Ramos (cell line): ENCODE measurements around the gene SLC2A4.

Source experiments
- in situ Hi-C: fragments of 300-500 bp; cut with MboI; formaldehyde crosslinking; loops from one replicate; pipeline ENCODE4 v1.14.3; 2022; ENCODE audit warnings: low sequenced_read_pairs; ENCODE audit not compliant: unreplicated experiment

The SLC2A4 gene

DNA sequence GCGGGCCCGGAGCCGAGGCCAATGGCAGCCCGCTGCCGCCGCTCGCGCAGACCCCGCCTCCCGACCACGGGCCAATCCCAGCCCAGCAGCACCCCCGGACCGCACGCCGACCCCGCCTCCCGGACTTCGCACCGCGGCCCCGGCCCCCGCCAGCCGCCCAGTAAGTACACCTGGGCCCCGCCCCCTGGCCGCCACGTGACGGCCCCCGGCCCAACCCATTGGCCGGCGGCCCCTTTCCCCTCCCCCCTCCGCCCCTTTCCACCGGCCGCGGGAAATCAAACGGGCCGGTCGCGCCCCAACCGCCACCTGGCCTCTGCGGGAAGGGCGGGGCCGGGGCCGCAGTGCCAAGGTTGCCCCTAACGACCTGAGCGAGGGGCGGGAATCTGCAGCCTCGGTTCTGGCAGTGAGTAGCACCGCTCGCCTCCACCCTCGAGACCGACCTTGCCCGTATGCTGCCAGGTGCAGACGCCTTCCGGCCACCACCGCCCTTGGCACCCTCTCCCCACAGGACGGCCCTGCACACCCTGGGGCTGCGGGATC is 13.2 kb downstream of the SLC2A4 start, which contains the start of gene YBX2:
Gene YBX2 (minus strand): TSS at position 26 of the 540 bp plus-strand sequence. CDS start 139 bp downstream, outside the sequence.
- in situ Hi-C loops: no loop called here

- in situ Hi-C loops: no loop called here
Measured at GRCh38 chr17:7295230-7296180, 14.0 kb downstream of the SLC2A4 start.

GRCh38 chr17:7296189-7296861 is 14.8 kb downstream of the SLC2A4 start:
- in situ Hi-C loops: no loop called here

GRCh38 chr17:7304179-7304578 is 22.7 kb downstream of the SLC2A4 start:
- in situ Hi-C loops: no loop called here

DNA sequence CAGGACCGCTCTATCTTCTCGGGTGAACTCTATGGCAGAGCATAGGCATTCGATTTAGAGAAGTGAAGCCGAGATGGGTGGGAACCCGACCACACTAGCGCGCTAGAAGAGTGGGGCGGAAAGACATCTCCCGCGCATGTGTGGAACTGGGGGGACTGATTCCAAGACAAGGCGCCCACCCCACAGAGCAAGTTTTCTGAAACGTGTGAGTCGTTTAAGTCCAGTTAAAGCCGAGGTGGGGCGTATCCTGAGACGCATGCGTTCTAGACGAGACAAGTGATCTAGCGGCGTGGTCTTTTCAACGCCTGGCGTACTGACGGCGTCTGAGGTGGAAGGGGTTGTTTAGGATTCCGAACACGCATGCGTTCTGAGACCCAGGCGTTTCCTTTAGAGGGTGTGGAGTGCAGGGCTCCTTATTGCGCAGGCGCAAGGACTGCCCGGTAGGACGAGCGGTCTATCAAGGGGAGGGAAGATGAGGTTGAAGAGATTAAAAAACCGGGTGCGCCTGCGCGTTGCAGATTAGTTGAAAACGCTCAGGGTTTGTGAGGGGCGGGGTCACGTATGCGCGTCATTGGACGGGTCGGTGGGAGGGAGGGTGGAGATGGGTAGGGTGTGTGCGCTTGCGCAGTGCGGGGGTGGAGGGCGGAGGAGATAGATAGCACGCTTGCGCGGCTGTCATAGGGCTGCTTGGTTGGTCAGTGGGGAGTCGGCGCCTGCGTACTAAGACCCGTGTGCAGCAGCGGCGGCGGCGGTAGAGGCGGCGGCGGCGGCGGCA is 25.6 kb downstream of the SLC2A4 start, which contains the start of gene EIF5A:
Gene EIF5A (plus strand): TSS at position 718 of the 775 bp plus-strand sequence. CDS start 2,008 bp downstream, outside the sequence.
- in situ Hi-C loops: no loop called here

GRCh38 chr17:7307686-7308624 is 26.4 kb downstream of the SLC2A4 start:
- in situ Hi-C loops: no loop called here

- in situ Hi-C loops: no loop called here
Measured at GRCh38 chr17:7308625-7309433, 27.3 kb downstream of the SLC2A4 start.

- in situ Hi-C loops: no loop called here
Measured at GRCh38 chr17:7309628-7310027, 28.1 kb downstream of the SLC2A4 start.

- in situ Hi-C loops: no loop called here
Measured at GRCh38 chr17:7311110-7311705, 29.7 kb downstream of the SLC2A4 start.

- in situ Hi-C loops: no loop called here
Measured at GRCh38 chr17:7312432-7313087, 31.0 kb downstream of the SLC2A4 start.

GRCh38 chr17:7313088-7313889 is 31.8 kb downstream of the SLC2A4 start:
- in situ Hi-C loops: no loop called here

DNA sequence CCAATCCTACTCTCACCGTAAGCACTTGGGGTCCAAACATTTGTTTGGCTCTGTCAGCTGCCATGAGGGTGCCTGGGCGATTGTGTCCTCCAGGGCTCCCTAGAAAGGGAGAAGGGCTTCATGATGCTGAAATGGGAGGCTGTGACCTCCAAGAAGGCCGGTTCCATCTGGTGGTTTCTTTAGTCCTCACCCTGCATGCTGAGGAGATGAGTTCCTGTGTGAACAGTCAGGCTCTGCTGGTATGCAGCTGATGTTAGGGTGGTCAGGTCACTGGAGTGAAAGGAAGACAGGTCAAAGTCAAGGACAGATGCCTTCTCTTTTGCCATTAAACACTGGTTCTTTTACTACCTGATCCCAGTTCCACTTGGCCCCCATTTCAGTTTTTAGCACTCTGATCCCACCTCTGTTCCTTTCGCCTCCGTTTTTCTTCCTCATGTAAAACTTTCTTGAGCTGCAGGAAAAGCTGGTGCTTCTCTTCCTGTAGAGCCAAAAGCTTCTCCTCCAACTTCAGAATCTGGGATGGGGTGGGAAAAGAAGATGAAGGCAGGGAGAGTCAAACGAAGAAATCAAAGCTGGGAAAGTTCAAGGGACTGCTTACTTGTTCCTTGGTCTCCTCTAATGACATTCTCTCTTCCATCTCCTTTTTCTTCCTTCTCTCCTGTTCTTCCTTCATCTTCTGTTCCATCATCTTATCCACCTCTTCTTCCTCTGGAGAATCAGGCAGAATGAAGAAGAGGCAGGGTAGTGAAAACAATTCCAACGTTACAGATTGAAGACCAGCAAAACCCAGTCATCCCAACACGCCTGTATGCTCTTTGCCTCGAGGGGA is 32.6 kb downstream of the SLC2A4 start:
- in situ Hi-C loops: no loop called here

DNA sequence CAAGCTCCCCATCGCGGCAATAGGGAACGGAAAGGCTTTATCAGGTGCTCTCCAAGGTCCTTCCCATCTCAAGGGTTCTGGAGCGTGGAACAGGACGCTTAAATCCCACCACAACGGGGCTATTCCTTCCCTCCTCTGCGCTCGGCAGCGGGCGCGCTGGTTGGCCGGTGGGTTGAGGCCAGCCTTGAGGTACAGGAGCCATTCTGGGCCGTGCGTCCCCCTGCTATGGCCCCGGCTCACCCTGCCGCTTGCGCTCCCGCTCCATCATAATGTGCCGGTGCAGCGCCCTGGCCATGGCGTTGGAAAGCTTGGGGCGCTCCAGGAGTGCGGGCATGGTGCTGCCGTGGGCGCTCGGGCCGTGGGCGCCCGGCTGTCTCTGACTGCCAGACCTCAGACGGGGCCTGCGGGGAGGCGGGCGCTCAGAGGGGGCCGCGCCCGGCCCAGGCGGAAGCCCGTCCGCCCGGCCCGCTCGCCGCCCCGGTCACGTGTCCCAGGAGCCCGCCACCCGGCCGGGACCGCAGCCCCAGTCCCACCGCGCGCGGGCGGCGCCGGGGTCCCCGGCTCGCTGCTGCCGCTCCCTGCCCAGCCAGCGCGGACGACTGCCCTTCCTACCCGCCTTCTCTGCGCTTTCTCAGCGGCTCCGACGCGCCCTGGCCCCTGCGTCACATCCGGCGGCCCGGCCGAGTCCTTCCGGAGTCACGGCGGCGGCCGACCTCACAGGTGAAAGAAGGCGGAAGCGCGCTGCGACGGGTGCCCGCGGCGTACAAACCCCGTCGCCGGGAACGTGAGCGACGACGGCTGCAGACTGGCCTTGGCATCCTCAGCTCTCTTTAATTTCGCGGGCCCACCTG is 33.4 kb downstream of the SLC2A4 start, which contains the start of gene GPS2:
Gene GPS2 (minus strand): TSS at position 642 of the 851 bp plus-strand sequence. CDS start 308 bp downstream, at position 334.
- in situ Hi-C loops: no loop called here

DNA sequence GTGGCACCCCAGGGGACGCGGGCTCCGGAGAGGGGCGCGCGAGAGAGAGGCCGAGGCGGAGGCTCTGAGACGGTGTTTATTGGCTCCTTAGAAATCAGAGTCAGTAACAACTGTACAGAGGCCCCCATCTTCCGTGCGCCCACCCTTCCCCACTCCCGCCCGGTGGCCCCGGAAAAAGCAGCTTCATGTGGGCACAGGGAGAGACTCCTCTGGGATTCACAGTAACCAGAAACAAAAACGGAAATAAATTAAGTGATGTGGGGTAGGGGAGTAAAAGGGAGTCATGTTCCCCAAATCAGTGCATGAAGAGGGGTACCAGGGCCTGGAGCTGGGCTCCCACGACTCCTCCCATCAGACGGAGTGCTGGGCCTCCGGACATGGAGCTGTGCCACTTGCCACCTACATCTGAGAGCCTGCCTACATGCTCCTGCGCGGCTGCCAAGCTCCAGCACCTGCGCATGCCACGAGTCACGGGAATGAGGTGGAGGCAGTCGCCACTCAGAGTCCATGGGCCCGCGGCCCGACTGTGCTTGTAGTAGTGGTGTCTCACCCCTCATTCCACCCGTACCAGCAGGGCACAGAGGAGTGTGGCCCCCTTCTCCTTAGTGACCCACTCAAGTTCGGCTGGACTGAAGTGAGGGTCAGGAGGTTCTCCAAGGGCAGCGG is 34.2 kb downstream of the SLC2A4 start:
- in situ Hi-C loops: no loop called here
